ENCODE results near the gene RALB.

DNA sequence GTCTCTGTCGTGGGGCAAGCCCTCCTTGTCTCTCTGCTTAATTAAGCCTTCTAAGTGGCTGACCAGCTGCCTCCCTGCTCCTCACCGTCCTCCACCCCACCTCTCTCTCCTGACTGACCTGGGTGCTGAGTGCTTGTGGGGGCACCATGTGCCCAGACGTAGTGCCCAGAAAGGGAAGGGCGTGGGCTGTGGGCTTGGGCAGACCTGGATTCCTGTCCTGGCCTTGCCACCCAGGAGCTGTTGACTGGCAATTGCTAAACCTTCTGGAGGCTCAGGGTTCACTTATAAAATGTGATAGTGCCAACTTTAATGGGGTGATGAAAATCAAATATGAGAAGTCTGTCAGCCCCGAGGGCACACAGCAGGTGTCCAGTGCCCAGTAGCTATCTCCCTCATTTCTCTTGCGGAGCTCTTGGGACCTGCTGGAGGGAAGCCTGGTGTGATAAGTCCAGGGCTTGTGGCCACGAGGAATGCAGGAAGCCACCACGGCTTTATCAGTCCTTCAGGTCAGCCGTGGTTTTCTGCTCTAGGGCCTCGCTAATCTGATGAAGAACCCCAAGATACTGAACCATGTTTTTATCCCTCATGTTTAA, 71.3 kb downstream of the RALB start:
- TF ChIP-seq, protein P1, sequence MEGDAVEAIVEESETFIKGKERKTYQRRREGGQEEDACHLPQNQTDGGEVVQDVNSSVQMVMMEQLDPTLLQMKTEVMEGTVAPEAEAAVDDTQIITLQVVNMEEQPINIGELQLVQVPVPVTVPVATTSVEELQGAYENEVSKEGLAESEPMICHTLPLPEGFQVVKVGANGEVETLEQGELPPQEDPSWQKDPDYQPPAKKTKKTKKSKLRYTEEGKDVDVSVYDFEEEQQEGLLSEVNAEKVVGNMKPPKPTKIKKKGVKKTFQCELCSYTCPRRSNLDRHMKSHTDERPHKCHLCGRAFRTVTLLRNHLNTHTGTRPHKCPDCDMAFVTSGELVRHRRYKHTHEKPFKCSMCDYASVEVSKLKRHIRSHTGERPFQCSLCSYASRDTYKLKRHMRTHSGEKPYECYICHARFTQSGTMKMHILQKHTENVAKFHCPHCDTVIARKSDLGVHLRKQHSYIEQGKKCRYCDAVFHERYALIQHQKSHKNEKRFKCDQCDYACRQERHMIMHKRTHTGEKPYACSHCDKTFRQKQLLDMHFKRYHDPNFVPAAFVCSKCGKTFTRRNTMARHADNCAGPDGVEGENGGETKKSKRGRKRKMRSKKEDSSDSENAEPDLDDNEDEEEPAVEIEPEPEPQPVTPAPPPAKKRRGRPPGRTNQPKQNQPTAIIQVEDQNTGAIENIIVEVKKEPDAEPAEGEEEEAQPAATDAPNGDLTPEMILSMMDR (tag by site-specific recombination; IDR thresholded peaks at IDR 0.05): no peak
- TF ChIP-seq ZNF354C (tag by site-specific recombination; IDR thresholded peaks at IDR 0.05; ENCODE audit: borderline replicate concordance, low read depth) (no peak), ZNF518A (tag by site-specific recombination; conservative IDR thresholded peaks at IDR 0.05; ENCODE audit: low read depth) (no peak), ZNF623 (tag by site-specific recombination; IDR thresholded peaks at IDR 0.05) (no peak), ZNF18 (tag by site-specific recombination; IDR thresholded peaks at IDR 0.05) (no peak), ZNF10 (tag by site-specific recombination; IDR thresholded peaks at IDR 0.05) (no peak), ZNF670 (tag by site-specific recombination; IDR thresholded peaks at IDR 0.05; ENCODE audit: low read depth) (no peak), ZNF223 (tag by site-specific recombination; IDR thresholded peaks at IDR 0.05) (no peak), ZNF335 (tag by site-specific recombination; conservative IDR thresholded peaks at IDR 0.05) (no peak)

Measured in HEK293 (cell line).